DOHH2 (cell line): ENCODE data around the gene HOXA9.
A peak's percentile ranks its signal among the peaks of the same experiment; 100 is the strongest.

ENCODE experiments used
- H3F3A ChIP-seq: fragments of 200-600 bp; sonication (generic), shearing (Covaris generic); 2 replicates; pipeline ENCODE4 v1.6.0; 2016; ENCODE audit warnings: antibody characterized with exemption, mild to moderate bottlenecking; ENCODE audit not compliant: control insufficient read depth, insufficient read depth
- H3K27ac ChIP-seq: fragments of 200-600 bp; sonication (generic); 2 replicates; pipeline ENCODE4 v1.5.1; 2014; ENCODE audit warnings: low read depth, mild to moderate bottlenecking, low read length, moderate library complexity
- H3K27me3 ChIP-seq: fragments of 200-600 bp; sonication (generic); 2 replicates; pipeline ENCODE4 v1.6.1; 2014; ENCODE audit warnings: mild to moderate bottlenecking, low read length, mixed read lengths; ENCODE audit not compliant: control insufficient read depth
- H3K36me3 ChIP-seq: fragments of 200-600 bp; sonication (generic); 2 replicates; pipeline ENCODE4 v1.6.1; 2014; ENCODE audit warnings: mild to moderate bottlenecking, low read length, moderate library complexity, mixed read lengths; ENCODE audit not compliant: control insufficient read depth
- H3K4me1 ChIP-seq: fragments of 200-600 bp; sonication (generic); 2 replicates; pipeline ENCODE4 v1.6.1; 2014; ENCODE audit warnings: mild to moderate bottlenecking, low read length, mixed read lengths; ENCODE audit not compliant: control insufficient read depth
- H3K4me2 ChIP-seq: fragments of 200-600 bp; sonication (generic); 2 replicates; pipeline ENCODE4 v1.6.0; 2014; ENCODE audit warnings: mild to moderate bottlenecking, low read length, moderate library complexity
- H3K4me3 ChIP-seq: fragments of 200-600 bp; sonication (generic); 2 replicates; pipeline ENCODE4 v1.5.1; 2014; ENCODE audit warnings: mild to moderate bottlenecking, low read length, mixed read lengths
- H3K79me2 ChIP-seq: fragments of 200-600 bp; sonication (generic); 2 replicates; pipeline ENCODE4 v1.6.1; 2014; ENCODE audit warnings: mild to moderate bottlenecking, low read length, mixed read lengths; ENCODE audit not compliant: control insufficient read depth
- H3K9me2 ChIP-seq: fragments of 200-600 bp; sonication (generic); replicated peaks from 2 replicates; pipeline ENCODE4 v1.6.1; 2014; ENCODE audit warnings: mild to moderate bottlenecking, low read length, mixed read lengths; ENCODE audit not compliant: control insufficient read depth
- H3K9me3 ChIP-seq: fragments of 200-600 bp; sonication (generic); 2 replicates; pipeline ENCODE4 v1.6.1; 2014; ENCODE audit warnings: antibody characterized with exemption, low read length, mixed read lengths; ENCODE audit not compliant: control insufficient read depth, insufficient read depth
- H4K20me1 ChIP-seq: fragments of 200-600 bp; sonication (generic); 2 replicates; pipeline ENCODE4 v1.6.0; 2014; ENCODE audit warnings: low read depth, mild to moderate bottlenecking, antibody characterized with exemption, low read length, moderate library complexity; ENCODE audit not compliant: control insufficient read depth, insufficient read depth
- CTCF ChIP-seq: fragments of 200-600 bp; sonication (generic); IDR thresholded peaks from one replicate; pipeline ENCODE4 v1.5.1; 2014; ENCODE audit warnings: antibody characterized with exemption, mild to moderate bottlenecking, low read depth, low read length; ENCODE audit not compliant: poor library complexity, severe bottlenecking
- EZH2phosphoT487 ChIP-seq: fragments of 200-600 bp; sonication (generic); IDR thresholded peaks from 2 replicates; pipeline ENCODE4 v1.6.1; 2017; ENCODE audit warnings: borderline replicate concordance, mild to moderate bottlenecking, antibody characterized with exemption, low read length, moderate library complexity, mixed read lengths

HOXA9 gene

GRCh38 chr7:27179503-27180430 is 14.4 kb upstream of the HOXA9 start:
- peaks cover 49% of the 10 kb centered on the region for H3K27me3 ChIP-seq
- H3K4me3 ChIP-seq = peak overlapping the region; percentile 31

GRCh38 chr7:27179030-27179429 is 13.7 kb upstream of the HOXA9 start:
- H3K4me2 ChIP-seq = no peak overlapping the region
- H3K27me3 ChIP-seq = peaks cover 50% of the 10 kb centered on the region
- no peaks in the 10 kb centered on the region for H4K20me1 ChIP-seq
- no peak overlapping the region for H3K4me3 ChIP-seq
- H3K4me1 ChIP-seq = peaks cover 16% of the 10 kb centered on the region
- H3F3A ChIP-seq = no peaks in the 10 kb centered on the region
- H3K9me3 ChIP-seq = no peaks in the 10 kb centered on the region
- TF ChIP-seq EZH2phosphoT487 = no peak
- no peak for TF ChIP-seq CTCF
- no peaks in the 10 kb centered on the region for H3K36me3 ChIP-seq
- H3K9me2 ChIP-seq = no peaks in the 10 kb centered on the region
- no peak overlapping the region for H3K27ac ChIP-seq
- no peaks in the 10 kb centered on the region for H3K79me2 ChIP-seq

More at GRCh38 chr7:27179503-27180430, 14.4 kb upstream of the HOXA9 start:
- H3K4me2 ChIP-seq = peak overlapping the region; percentile 48
- no peaks in the 10 kb centered on the region for H3K9me2 ChIP-seq
- H4K20me1 ChIP-seq = no peaks in the 10 kb centered on the region
- H3K36me3 ChIP-seq = no peaks in the 10 kb centered on the region
- TF ChIP-seq EZH2phosphoT487 (no peak), CTCF (peak; percentile 99)
- H3K79me2 ChIP-seq = no peaks in the 10 kb centered on the region
- no peaks in the 10 kb centered on the region for H3K9me3 ChIP-seq
- H3F3A ChIP-seq = no peaks in the 10 kb centered on the region
- no peak overlapping the region for H3K27ac ChIP-seq
- peaks cover 23% of the 10 kb centered on the region for H3K4me1 ChIP-seq

GRCh38 chr7:27178366-27178765 is 13.0 kb upstream of the HOXA9 start:
- H3K4me3 ChIP-seq = no peak overlapping the region
- H4K20me1 ChIP-seq = no peaks in the 10 kb centered on the region
- H3K9me2 ChIP-seq = no peaks in the 10 kb centered on the region
- no peaks in the 10 kb centered on the region for H3K9me3 ChIP-seq
- H3K4me2 ChIP-seq = no peak overlapping the region
- TF ChIP-seq EZH2phosphoT487 = no peak
- peaks cover 50% of the 10 kb centered on the region for H3K27me3 ChIP-seq
- H3K79me2 ChIP-seq = no peaks in the 10 kb centered on the region
- no peak overlapping the region for H3K27ac ChIP-seq
- no peaks in the 10 kb centered on the region for H3F3A ChIP-seq
- H3K4me1 ChIP-seq = peaks cover 16% of the 10 kb centered on the region
- H3K36me3 ChIP-seq = no peaks in the 10 kb centered on the region

- H4K20me1 ChIP-seq = no peaks in the 10 kb centered on the region
- H3K4me3 ChIP-seq = no peak overlapping the region
- H3F3A ChIP-seq = no peaks in the 10 kb centered on the region
- no peaks in the 10 kb centered on the region for H3K36me3 ChIP-seq
- no peaks in the 10 kb centered on the region for H3K79me2 ChIP-seq
- no peaks in the 10 kb centered on the region for H3K9me2 ChIP-seq
- H3K4me1 ChIP-seq = peaks cover 18% of the 10 kb centered on the region
- H3K4me2 ChIP-seq = no peak overlapping the region
- no peaks in the 10 kb centered on the region for H3K9me3 ChIP-seq
- no peak for TF ChIP-seq EZH2phosphoT487
- no peak for TF ChIP-seq CTCF
- H3K27ac ChIP-seq = no peak overlapping the region
- H3K27me3 ChIP-seq = peaks cover 50% of the 10 kb centered on the region
Measured at GRCh38 chr7:27177795-27178320, 12.5 kb upstream of the HOXA9 start.
